Skin epidermis (tissue), 12 donors: Measurements from ENCODE around the gene FBXL20.
"Not testable (repeated sequence)": the region's sequence is repeated elsewhere in the genome, so short reads cannot be mapped to it uniquely, and the experiment has no call there.

Experiments used
- H3K27ac ChIP-seq, 21 experiments: fragments of 200-600 bp; sonication (generic) in 11 of 21; one replicate each; pipeline ENCODE4 v1.5.0; 2020; ENCODE audit warnings: mild to moderate bottlenecking in 3 of 21, inconsistent platforms in 2 of 21, moderate library complexity in 2 of 21
- H3K4me3 ChIP-seq, 7 experiments: fragments of 200-600 bp; sonication (generic) in 2 of 7; one replicate each; pipeline ENCODE4 v1.5.0; 2020; ENCODE audit warnings: inconsistent platforms in 2 of 7, mild to moderate bottlenecking in 2 of 7, moderate library complexity in 1 of 7

The FBXL20 gene

DNA sequence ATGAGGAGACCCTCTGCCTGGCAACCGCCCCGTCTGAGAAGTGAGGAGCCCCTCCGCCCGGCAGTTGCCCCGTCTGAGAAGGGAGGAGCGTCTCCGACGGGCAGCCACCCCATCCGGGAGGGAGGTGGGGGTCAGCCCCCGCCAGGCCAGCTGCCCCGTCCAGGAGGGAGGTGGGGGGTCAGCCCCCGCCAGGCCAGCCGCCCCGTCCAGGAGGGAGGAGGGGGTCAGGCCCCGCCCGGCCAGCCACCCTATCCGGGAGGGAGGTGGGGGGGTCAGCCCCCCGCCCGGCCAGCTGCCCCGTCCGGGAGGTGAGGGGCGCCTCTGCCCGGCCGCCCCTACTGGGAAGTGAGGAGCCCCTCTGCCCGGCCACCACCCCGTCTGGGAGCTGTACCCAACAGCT, 63.8 kb downstream of the FBXL20 start:
- not testable (repeated sequence) for H3K4me3 ChIP-seq, H3K27ac ChIP-seq

DNA sequence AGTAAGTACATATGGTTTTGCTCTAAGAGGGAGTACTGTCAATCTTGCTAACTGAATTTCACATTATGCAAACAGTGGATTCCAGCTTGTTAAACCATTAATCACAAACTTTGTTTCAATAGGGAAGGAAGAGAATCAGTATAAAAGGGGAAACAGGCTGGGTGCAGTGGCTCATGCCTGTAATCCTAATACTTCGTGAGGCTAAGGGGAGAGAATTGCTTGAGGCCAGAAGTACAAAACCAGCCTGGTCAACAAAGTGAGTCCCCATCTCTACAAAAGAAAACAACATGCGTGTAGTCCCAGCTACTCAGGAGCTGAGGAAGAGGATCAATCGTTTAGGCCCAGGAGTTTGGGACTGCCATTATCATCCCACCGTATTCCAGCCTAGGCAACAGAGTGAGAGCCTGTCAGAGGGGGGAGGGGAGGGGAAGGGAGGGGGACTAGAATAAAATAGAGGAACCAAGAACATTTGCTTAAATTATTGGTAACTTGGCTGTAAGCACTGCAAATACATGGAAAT, 65.7 kb downstream of the FBXL20 start:
- H3K27ac ChIP-seq: peak overlapping the region in 3 of 21 experiments; percentile 20 to 74 (median 54)
- no peak overlapping the region for H3K4me3 ChIP-seq

DNA sequence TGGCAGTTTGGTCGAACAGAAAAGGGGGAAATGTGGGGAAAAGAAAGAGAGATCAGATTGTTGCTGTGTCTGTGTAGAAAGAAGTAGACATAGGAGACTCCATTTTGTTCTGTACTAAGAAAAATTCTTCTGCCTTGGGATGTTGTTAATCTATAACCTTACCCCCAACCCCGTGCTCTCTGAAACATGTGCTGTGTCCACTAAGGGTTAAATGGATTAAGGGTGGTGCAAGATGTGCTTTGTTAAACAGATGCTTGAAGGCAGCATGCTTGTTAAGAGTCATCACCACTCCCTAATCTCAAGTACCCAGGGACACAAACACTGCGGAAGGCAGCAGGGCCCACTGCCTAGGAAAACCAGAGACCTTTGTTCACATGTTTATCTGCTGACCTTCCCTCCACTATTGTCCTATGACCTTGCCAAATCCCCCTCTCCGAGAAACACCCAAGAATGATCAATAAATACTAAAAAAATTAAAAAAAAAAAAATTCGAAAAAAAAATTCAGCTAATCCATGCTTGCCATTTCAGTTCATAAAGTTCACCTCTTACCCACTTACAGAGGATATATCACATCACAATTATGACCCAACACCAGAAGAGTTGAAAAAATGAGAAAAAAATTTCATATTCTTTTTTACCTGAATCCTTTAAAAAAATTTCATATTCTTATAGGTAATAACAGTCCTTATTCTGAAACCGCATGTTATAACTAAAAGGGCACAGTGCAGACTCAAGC, 67.2 kb downstream of the FBXL20 start:
- H3K27ac ChIP-seq: peak overlapping the region in 1 of 21 experiments; percentile 29
- not testable (repeated sequence) for H3K4me3 ChIP-seq

DNA sequence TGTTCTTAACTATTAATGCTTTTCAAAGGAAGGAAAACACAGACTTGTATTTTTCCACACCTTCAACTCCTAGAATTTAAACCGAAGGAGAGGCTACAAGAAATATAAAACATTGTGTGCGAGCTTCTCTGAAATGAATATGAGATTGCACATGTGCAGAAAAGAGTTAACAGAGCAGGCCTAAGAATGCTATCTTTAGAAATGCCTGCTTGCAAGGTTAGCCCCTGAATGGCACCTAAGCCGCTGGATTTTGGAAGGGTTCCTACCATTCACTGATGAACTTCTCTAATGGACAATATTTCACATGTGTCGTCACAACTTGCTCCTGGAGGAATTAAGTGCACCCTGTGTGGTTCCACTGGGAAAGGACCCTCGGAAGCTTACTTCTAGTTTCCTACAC, 69.3 kb downstream of the FBXL20 start:
- Histone ChIP-seq H3K4me3 (no peak overlapping the region), H3K27ac (no peak overlapping the region)

DNA sequence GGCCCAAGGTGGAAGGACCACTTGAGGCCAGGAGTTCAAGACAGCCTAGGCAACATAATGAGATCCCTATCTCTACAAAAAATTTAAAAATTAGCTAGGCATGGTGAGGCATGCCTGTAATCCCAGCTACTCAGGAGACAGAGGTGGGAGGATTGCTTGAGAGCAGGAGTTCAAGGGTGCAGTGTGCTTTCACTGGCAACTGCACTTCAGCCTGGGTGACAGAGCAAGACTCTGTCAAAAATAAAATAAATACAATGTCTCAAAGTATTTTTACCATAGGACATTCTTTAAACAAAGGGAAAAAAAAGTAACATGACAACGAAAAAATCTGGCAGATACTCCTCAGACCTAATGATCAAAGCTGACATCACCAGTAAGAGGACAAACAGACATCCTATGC, 72.6 kb downstream of the FBXL20 start:
- no peak overlapping the region for H3K27ac ChIP-seq
- no peak overlapping the region for H3K4me3 ChIP-seq

DNA sequence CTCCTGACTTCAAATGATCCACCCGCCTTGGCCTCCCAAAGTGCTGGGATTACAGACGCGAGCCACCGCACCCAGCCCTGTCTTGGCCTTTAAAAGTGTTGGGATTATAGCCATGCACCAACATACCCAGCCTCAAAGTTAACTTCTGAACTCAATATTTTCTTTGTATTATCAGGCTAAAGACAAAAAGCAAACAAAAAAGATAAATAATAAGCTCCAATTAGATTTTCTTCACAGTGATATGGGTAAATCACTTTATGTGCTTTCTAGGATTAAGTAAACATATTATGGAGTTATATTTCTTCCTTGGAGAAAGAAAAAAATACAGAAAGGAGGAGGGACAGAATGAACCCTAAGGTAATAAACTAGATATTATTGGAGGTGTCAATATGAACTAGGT, 74.3 kb downstream of the FBXL20 start:
- Histone ChIP-seq H3K27ac (no peak overlapping the region), H3K4me3 (no peak overlapping the region)

DNA sequence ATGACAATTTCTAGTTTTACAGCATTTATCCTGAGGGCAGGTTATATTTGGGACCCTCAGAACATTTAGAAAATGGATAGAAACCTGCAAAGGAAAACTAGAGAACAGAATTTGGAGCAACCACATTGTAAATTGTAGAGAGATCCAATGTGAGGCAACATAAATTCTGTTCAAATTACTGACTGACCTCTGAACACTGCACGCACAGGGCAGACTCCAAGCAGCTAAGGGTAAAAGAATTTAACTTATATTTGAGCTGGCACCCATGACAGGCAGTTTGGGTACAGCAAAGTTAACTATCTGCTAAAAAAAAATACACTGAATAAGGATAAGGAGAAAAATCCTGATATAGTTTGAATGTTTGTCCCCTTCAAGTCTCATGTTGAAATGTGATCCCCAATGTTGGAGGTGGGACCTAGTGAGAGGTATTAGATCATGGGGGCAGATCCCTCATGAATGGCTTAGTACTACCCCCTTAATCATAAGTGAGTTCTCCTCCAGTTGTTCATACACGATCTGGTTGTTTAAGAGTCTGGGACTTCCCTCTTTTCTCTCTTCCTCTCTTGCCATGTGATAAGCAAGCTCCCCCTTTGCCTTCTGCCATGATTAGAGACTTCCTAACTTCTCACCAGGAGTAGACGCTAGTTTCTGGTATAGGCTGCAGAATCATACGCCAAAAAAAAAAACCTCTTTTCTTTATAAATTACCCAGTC, 75.7 kb downstream of the FBXL20 start:
- peak overlapping the region in 1 of 21 experiments; percentile 37 for H3K27ac ChIP-seq
- no peak overlapping the region for H3K4me3 ChIP-seq

DNA sequence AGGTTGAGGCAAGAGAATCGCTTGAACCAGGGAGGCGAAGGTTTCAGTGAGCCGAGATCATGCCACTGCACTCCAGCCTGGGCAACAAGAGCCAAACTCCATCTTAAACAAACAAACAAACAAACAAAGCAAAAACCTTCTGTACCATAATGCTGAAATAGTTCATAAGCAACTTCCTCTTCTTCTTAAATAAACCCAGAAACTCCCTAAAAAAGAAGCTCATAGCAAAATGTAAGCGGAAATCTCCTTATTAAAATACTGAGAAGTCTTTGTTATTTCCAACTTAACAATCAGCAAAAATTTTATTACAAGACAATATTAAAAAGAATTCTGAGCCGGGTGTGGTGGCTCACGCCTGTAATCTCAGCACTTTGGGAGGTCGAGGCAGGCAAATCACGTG, 82.8 kb downstream of the FBXL20 start:
- Histone ChIP-seq H3K4me3 (no peak overlapping the region), H3K27ac (peak overlapping the region in 3 of 21 experiments; percentile 29 to 51 (median 34))

DNA sequence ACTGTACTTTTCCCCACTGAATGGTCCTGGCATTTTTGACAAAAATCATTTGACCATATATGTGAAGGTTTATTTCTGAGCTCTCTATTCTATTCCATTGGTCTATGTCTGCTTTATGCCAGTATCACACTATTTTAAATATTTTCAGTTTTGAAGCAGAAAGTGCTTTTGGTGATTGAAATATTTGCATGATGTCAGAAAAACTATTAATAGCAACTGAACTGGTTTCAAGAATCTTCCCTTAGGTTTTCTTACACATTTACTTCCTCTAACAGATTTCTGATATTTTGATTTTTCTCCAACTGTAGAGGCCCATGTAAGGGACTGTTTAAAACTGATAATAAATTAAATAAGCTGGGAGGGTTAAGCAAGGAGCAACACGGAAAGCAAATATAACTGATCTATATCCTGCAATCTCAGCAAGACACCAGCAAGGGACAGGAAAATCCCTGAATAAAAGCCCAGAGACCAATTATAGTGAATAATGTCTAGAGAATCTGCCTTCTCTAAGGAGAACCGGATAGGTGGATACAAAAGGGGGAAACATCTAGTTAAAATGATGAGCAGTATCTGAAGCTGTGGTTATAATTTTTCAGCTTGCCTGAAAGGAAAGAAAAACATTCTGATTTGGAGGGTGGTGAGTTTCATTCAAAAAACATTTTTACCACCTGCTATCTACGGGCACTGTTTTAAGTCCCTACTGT, 94.8 kb downstream of the FBXL20 start:
- H3K27ac ChIP-seq: peak overlapping the region in 3 of 21 experiments; percentile 3 to 54 (median 18)

DNA sequence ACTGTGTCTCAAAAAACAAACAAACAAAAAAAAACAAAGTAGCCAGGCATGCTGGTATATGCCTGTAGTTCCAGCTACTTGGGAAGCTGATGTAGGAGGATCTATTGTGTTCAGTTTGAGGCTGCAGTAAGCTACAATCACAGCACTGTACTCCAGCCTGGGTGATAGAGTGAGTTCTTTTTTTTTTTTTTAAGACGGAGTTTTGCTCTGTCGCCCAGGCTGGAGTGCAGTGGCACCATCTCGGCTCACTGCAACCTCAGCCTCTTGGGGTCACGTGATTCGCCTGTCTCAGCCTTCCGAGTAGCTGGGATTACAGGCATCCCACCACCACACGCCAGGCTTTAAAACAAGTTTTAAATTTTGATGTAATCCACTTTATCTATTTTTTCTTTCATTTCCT, 95.4 kb downstream of the FBXL20 start:
- H3K4me3 ChIP-seq: no peak overlapping the region
- peak overlapping the region in 1 of 21 experiments; percentile 3 for H3K27ac ChIP-seq

More for the DNA sequence above, 94.8 kb downstream of the FBXL20 start:
- no peak overlapping the region for H3K4me3 ChIP-seq

DNA sequence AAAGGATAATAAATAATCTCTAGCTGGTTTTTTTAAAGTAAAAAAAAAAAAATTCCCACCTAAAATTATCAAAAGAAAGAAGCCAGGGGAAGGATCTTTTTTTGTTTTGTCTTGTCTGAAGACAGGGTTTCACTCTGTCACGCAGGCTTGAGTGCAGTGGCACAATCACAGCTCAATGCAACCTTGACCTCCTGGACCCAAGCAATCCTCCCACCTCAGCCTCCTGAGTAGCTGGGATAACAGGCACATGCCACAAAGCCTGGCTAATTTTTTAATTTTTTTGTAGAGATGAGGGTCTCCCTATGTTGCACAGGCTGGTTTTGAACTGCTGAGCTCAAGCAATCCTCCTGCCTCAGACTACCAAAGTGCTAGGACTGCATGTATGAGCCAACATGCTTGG, 97.2 kb downstream of the FBXL20 start:
- no peak overlapping the region for H3K27ac ChIP-seq
- H3K4me3 ChIP-seq: no peak overlapping the region

DNA sequence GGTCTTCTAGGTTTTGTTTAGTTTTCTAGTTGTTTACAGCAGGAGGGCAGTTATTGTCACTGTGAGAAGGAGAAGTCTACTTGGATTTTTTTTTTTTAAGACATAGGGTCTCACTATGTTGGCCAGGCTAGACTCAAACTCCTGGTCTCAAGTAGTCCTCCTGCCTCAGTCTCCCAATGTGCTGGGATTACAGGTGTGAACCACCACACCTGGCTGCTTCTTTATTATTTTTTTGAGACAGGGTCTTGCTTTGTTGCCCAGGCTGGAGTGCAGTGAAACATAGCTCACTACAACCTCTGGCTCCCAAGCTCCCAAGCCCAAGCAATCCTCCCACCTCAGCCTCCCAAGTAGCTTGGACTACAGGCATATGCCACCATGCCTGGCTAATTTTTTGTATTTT, 107.4 kb downstream of the FBXL20 start:
- no peak overlapping the region for H3K27ac ChIP-seq

DNA sequence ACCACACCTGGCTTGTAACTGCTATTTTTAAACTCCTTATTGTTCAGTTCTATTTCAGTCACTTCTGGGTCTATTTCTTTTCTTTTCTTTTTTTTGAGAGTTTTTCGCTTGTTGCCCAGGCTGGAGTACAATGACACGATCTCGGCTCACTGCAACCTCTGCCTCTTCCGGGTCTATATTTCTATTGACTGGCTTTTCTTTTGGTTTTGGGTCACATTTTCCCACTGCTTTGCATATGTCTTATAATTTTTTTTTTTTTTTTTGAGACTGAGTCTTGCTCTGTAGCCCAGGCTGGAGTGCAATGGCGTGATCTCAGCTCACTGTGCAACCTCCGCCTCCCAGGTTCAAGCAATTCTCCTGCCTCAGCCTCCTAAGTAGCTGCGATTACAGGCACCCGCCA, 108.9 kb downstream of the FBXL20 start:
- not testable (repeated sequence) for H3K4me3 ChIP-seq, H3K27ac ChIP-seq

More for the DNA sequence above, 107.4 kb downstream of the FBXL20 start:
- H3K4me3 ChIP-seq: no peak overlapping the region

DNA sequence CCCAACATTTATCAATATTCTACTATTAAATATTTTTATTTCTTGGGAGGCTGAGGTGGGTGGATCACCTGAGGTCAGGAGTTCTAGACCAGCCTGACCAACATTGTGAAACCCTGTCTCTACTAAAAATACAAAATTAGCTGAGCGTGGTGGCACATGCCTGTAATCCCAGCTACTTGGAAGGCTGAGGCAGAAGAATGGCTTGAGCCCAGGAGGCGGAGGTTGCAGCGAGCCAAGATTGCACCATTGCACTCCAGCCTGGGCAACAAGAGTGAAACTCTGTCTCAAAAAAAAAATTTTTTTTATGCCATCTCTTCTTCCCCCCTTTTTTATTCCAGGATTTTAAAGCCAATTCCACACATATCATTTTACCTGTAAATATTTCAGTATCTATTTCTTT, 114.9 kb downstream of the FBXL20 start:
- not testable (repeated sequence) for H3K4me3 ChIP-seq
- peak overlapping the region in 1 of 21 experiments; percentile 25 for H3K27ac ChIP-seq

DNA sequence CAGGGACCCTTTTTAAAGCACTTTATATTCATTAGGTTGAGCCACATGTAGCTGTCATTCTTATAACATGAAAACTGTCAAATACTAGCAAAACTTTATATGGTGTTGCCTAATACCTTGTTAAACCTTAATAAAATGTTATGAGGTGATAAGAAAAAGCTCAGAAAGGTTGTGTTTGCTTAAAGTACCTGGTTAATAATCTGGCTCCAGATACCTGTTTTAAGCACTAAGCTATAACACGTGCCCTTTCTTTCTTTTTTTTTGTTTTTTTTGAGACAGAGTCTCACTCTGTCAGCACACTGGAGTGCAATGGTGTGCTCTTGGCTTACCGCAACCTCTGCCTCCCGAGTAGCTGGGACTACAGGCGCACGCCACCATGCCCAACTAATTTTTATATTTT, 116.7 kb downstream of the FBXL20 start:
- H3K27ac ChIP-seq: no peak overlapping the region
- no peak overlapping the region for H3K4me3 ChIP-seq

DNA sequence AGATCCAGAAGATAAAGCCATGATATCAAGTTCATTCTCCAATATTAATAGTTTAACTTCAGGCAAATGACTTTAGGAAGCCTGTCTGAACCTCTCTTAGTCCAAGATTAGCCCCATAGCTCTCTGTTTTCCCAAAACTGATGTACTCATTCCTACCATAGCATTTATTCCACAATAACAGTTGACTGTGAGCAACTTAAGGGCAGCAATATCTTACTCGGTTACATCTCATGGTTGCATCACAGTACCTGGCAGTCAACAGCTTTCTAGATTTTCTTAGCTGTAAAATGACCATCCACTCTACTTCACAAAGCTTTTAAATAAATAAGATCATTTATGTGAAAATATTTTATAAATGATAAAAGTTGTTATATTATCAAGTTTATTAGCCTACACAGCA, 117.5 kb downstream of the FBXL20 start:
- H3K27ac ChIP-seq: no peak overlapping the region
- H3K4me3 ChIP-seq: no peak overlapping the region

DNA sequence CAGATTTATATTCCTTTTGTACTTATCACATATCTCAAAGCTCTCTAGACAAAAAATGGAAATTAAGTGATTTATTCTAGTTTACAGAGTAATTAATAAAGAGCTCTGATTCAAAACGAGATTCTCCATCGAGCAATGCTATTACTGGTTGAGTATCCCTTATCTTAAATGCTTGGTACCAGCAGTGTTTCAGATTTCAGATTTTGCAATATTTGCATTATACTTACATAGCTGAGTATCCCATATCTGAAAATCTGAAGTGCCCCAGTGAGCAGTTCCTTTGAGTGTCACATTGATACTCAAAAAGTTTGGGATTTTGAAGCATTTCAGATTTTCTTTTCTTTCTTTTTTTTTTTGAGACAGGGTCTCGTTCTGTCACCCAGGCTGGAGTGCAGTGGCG, 118.3 kb downstream of the FBXL20 start:
- Histone ChIP-seq H3K4me3 (no peak overlapping the region), H3K27ac (no peak overlapping the region)

DNA sequence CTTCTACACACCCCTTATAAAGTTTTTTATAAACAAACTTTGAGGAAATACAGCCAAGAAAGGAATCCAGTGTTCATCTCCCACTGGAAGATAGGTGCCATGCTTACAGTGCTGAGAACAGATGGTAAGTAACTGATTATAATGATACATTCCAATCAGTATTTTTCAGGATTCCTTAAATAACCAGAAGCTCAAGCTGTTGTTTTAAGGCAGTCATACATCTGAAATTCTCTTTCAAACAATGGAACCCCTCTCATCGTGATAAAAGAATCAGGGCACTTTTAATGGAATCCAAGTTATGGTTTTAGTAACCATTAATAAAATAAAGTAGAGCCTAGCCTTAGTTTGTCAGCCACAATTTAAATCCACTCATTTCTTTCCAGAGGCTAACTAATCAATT, 119.6 kb downstream of the FBXL20 start:
- Histone ChIP-seq H3K4me3 (no peak overlapping the region), H3K27ac (no peak overlapping the region)

DNA sequence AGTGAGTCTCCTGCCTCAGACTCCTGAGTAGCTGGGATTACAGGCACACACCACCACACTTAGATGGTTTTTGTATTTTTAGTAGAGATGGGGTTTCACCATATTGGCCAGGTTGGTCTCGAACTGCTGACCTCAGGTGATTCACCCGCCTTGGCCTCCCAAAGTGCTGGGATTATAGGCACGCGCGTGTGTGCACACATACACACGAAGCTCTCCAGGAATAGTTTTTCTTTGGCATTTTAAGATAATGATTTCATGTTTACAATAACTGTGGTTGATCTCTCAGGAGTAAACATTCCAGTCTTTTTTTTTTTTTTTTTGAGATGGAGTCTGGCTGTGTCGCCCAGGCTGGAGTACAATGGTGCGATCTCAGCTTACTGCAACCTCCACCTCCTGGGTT, 123.2 kb downstream of the FBXL20 start:
- not testable (repeated sequence) for H3K4me3 ChIP-seq, H3K27ac ChIP-seq

DNA sequence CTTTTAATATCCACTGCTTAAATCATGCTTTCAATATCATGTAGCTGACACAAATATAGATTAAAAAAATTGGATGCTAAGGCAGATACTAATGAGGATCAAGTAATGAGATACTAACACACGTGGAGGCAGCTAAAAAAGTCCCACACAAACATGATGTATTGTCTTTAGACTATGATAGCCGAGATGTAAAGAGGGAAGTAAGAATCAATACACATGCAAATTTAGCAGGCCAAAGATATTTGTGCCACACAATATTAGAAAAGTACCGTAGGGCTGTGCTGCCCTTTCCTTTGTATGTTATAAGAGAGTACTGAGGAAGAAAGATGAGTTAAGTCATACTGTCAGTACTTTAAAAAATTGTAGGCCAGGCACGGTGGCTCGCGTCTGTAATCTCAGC, 124.3 kb downstream of the FBXL20 start:
- no peak overlapping the region for H3K4me3 ChIP-seq
- H3K27ac ChIP-seq: no peak overlapping the region

DNA sequence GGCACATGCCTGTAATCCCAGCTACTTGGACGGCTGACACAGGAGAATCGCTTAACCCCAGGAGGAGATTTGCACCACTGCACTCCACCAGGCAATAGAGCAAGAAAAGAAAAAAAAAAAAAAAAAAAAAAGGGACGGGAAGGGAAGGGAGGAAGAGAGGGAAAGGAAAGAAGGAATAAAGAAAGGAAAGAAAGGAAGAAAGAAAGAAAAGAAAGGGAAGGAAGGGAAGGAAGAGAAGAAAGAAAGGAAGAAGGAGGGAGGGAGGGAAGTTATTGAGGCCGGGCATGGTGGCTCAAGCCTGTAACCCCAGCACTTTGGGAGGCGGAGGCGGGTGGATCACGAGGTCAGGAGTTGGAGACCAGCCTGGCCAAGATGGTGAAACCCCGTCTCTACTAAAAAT, 125.3 kb downstream of the FBXL20 start:
- H3K4me3 ChIP-seq: no peak overlapping the region
- no peak overlapping the region for H3K27ac ChIP-seq
